Ovary (tissue), 9 donors: ENCODE results near the gene MRPS17. TPM values are rescaled to one million over a fixed set of nuclear protein-coding genes. Genes with fewer than 3 reads are reported as not detected.

ENCODE experiments used
- DNase-seq, 5 donors: peaks; one replicate each; pipeline ENCODE4 v3.0.0-alpha.2; 2019 to 2020
- H3K27ac ChIP-seq, 2 donors: fragments of 200-600 bp; one replicate each; pipeline versions ENCODE4 v1.5.1 to v1.8.0; 2019 to 2022
- H3K27me3 ChIP-seq: fragments of 200-600 bp; one replicate; pipeline ENCODE4 v1.8.0; 2022
- H3K36me3 ChIP-seq: fragments of 200-600 bp; sonication (generic); one replicate; pipeline ENCODE4 v1.5.1; 2019
- H3K4me1 ChIP-seq: one replicate; pipeline ENCODE4 v1.8.1; 2013; ENCODE audit warnings: mild to moderate bottlenecking, moderate library complexity; ENCODE audit not compliant: insufficient read depth
- H3K4me3 ChIP-seq: fragments of 200-600 bp; sonication (generic); one replicate; pipeline ENCODE4 v1.5.1; 2017
- H3K9me3 ChIP-seq, 2 donors: fragments of 200-600 bp in 1 of 2; sonication (generic) in 1 of 2; one replicate each; pipeline versions ENCODE4 v1.5.1 to v1.8.1; 2013 to 2019; ENCODE audit warnings: mild to moderate bottlenecking in 1 of 2, moderate library complexity in 1 of 2
- CTCF ChIP-seq, 3 donors: fragments of 450-650 bp in 2 of 3; fragments of 200-600 bp in 1 of 3; IDR thresholded peaks; one replicate each; pipeline versions ENCODE4 v1.5.1 to v1.8.0; 2016 to 2022; ENCODE audit warnings: antibody characterized with exemption in 3 of 3, mild to moderate bottlenecking in 1 of 3
- EP300 ChIP-seq: sonication (generic); formaldehyde crosslinking; IDR thresholded peaks from one replicate; pipeline ENCODE4 v1.6.1; 2017; ENCODE audit warnings: antibody characterized with exemption
- POLR2A ChIP-seq: fragments of 450-650 bp; IDR thresholded peaks from one replicate; pipeline ENCODE4 v1.6.1; 2017; ENCODE audit warnings: antibody characterized with exemption, mild to moderate bottlenecking, moderate library complexity
- WGBS, 3 donors: extraction: QIAGEN DNeasy Blood & Tissue Kit in 1 of 3; methylation state at CpG; one replicate each; pipeline versions ENCODE4 v1.1.5 to v1.1.7; 2013 to 2017; 5-methylcytosine and 5-hydroxymethylcytosine counted together
- intact Hi-C, 4 donors: fragments of 100-400 bp; cut with DNase I; formaldehyde crosslinking; loops; one replicate each; pipeline versions ENCODE4 v1.11.0 to v1.15.1; 2022 to 2023
- polyA plus RNA-seq, 2 donors: library from polyadenylated mRNA; stranded (reverse); fragments of 200-250 nt in 1 of 2; fragments of 350-450 nt in 1 of 2; fragmentation: Illumina TruSeq in 1 of 2; extraction: RNeasy Lipid Tissue Mini Kit (QIAGEN cat#74804) in 1 of 2; gene quantifications; one replicate each; pipeline ENCODE4 v1.2.3, GENCODE V29; 2013 to 2014
- total RNA-seq, 7 donors: library from RNA; depleted of rRNA in 2 of 7; stranded (reverse); fragments of >200 nt in 2 of 7; fragmentation: NEBNext Ultra II Directional in 3 of 7; extraction: Animal tissue kit (Norgen Biotek cat#: 25700) in 3 of 7; gene quantifications; one replicate each; pipeline versions ENCODE4 v1.1.0 to v1.2.4, GENCODE V29; 2016 to 2023
- donor health status: DM: no; HTN: no; CAD: no; lungs with moderate emphysema.
- donor health status: DM: no; HTN: no; CAD: no.
- donor health status: Bipolar disorder and iron deficiency.
- donor health status: DM: yes; HTN: yes; CAD: no.
- donor health status: DM: no; HTN: no; CAD: no.
- donor health status: DM: yes; HTN: yes; CAD: no.

The MRPS17 gene
- total and polyA plus RNA-seq, 9 donors = 4.7 to 18.9 (median 11.4) TPM

- no peak for TF ChIP-seq CTCF (IDR thresholded peaks at IDR 0.05)
- no peak for TF ChIP-seq EP300
- no peak for TF ChIP-seq POLR2A
- 62 to 71% (median 69%) methylated on average over 7 of the region's 7 CpGs for WGBS, 3 donors
- intact Hi-C loops = no loop called here
- no peak for DNase-seq
- H3K27ac ChIP-seq = no peak overlapping the region
- H3K9me3 ChIP-seq = no peaks in the 10 kb centered on the region
- no peaks in the 10 kb centered on the region for H3K36me3 ChIP-seq
- H3K4me3 ChIP-seq = no peak overlapping the region
- H3K4me1 ChIP-seq = no peaks in the 10 kb centered on the region
- H3K27me3 ChIP-seq = no peaks in the 10 kb centered on the region
These were observed 24.4 kb downstream of the MRPS17 start for GRCh38 chr7:55975988-55976633.

- no peak for DNase-seq
- Histone ChIP-seq H3K9me3 (no peaks in the 10 kb centered on the region), H3K4me3 (no peak overlapping the region), H3K27ac (no peak overlapping the region), H3K27me3 (no peaks in the 10 kb centered on the region), H3K4me1 (no peaks in the 10 kb centered on the region), H3K36me3 (no peaks in the 10 kb centered on the region)
- TF ChIP-seq POLR2A (no peak), EP300 (no peak), CTCF (IDR thresholded peaks at IDR 0.05) (no peak)
- 69 to 73% (median 71%) methylated on average over 4 of the region's 4 CpGs for WGBS, 3 donors
- intact Hi-C loops = no loop called here
These were observed 26.2 kb downstream of the MRPS17 start for GRCh38 chr7:55977831-55978230.

- no peaks in the 10 kb centered on the region for H3K9me3 ChIP-seq
- TF ChIP-seq EP300 (no peak), CTCF (IDR thresholded peaks at IDR 0.05) (no peak), POLR2A (no peak)
- no peaks in the 10 kb centered on the region for H3K27me3 ChIP-seq
- no peaks in the 10 kb centered on the region for H3K4me1 ChIP-seq
- no peak for DNase-seq
- H3K4me3 ChIP-seq = no peak overlapping the region
- H3K36me3 ChIP-seq = no peaks in the 10 kb centered on the region
- intact Hi-C loops = no loop called here
- 78 to 87% (median 82%) methylated on average over 3 of the region's 3 CpGs for WGBS, 3 donors
- H3K27ac ChIP-seq = no peak overlapping the region
These were observed 28.6 kb downstream of the MRPS17 start for GRCh38 chr7:55980266-55980665.

GRCh38 chr7:55983537-55983936, 31.9 kb downstream of the MRPS17 start:
- H3K36me3 ChIP-seq = no peaks in the 10 kb centered on the region
- no peak overlapping the region for H3K27ac ChIP-seq
- no peak for DNase-seq
- no peak overlapping the region for H3K4me3 ChIP-seq
- no peaks in the 10 kb centered on the region for H3K9me3 ChIP-seq
- 81 to 84% (median 84%) methylated on average over 3 of the region's 3 CpGs for WGBS, 3 donors
- intact Hi-C loops = no loop called here
- H3K27me3 ChIP-seq = no peaks in the 10 kb centered on the region
- TF ChIP-seq CTCF (IDR thresholded peaks at IDR 0.05) (no peak), EP300 (no peak), POLR2A (no peak)
- no peaks in the 10 kb centered on the region for H3K4me1 ChIP-seq
